ENCODE results near the gene SLX9. TPM values are rescaled to one million over a fixed set of nuclear protein-coding genes. Genes with fewer than 3 reads are reported as not detected.
"Not testable (repeated sequence)": the region's sequence is repeated elsewhere in the genome, so short reads cannot be mapped to it uniquely, and the experiment has no call there.

The SLX9 gene
- total RNA-seq, 2 experiments from 2014 or later, result 42.4 to 47.0 TPM

DNA sequence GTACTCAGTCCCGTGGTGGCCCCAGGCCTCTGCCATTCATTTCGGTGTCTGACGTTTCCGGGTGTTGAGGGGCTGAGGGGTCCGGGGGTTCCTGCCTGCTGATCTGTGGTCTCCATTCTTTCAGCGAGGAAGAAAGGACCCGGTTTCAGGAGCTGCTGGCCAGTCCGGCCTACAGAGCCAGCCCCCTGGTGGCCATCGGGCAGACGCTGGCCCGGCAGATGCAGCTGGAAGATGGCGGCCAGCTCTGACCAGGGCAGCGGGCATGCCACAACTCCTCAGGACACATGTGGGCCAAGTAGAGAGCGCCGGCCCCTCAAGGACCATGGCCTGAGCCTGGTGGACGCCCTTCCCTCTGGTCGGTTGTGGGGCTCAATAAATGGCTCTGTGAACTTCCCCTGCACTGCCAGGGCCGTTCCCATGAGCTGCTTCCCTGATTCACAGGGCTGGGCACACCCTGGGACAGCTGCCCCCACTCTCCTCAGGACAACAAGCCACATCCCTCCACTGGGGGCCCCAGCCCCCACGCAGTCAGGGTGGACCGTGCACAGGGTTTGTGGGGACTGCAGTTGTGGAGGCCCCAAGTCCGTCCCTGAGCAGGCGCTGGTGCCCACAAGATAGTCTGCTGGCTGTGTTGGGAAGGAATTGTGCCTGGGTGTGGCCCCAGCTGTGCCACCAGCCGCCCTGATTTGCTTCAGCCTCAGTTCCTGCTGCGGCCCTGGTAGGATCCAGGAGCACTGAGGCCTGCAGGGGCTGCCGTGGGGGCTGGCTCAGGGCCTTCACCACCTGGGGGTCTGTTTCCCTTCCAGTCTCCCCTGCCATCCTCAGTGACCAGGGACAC is 36.9 kb downstream of the SLX9 start:
- H3K4me3 Mint-ChIP-seq; POLR2A ChIA-PET; H3K9me3 Mint-ChIP-seq; H3K4me1 Mint-ChIP-seq; DNase-seq; H3K27ac Mint-ChIP-seq; H3K36me3 Mint-ChIP-seq (ENCODE audit: low read depth); H3K27me3 Mint-ChIP-seq: not testable (repeated sequence)
- CTCF ChIA-PET, result interaction anchor here (0.7 kb wide), 1 partner anchor 153 kb away, joined by 3 read pairs; no protein-coding TSS in a partner anchor

GRCh38 chr21:44977616-44978340 is 37.9 kb downstream of the SLX9 start:
- Mint-ChIP-seq H3K4me3 (no peak overlapping the region), H3K36me3 (ENCODE audit: low read depth) (no peaks in the 10 kb centered on the region), H3K9me3 (no peaks in the 10 kb centered on the region), H3K27me3 (no peaks in the 10 kb centered on the region), H3K27ac (no peak overlapping the region), H3K4me1 (no peaks in the 10 kb centered on the region)
- DNase-seq, result no peak
- ChIA-PET POLR2A (no interaction called here), CTCF (no interaction called here)

- no peaks in the 10 kb centered on the region for H3K9me3 Mint-ChIP-seq
- CTCF ChIA-PET, result interaction anchor here (0.6 kb wide), 1 partner anchor 291 kb away, joined by 4 read pairs; no protein-coding TSS in a partner anchor
- no peaks in the 10 kb centered on the region for H3K27me3 Mint-ChIP-seq
- DNase-seq, result no peak
- no peak overlapping the region for H3K27ac Mint-ChIP-seq
- POLR2A ChIA-PET, result interaction anchor here (1.1 kb wide), 1 partner anchor 10 kb away, joined by 3 read pairs; no protein-coding TSS in a partner anchor
- no peaks in the 10 kb centered on the region for H3K36me3 Mint-ChIP-seq (ENCODE audit: low read depth)
- H3K4me1 Mint-ChIP-seq, result no peaks in the 10 kb centered on the region
- no peak overlapping the region for H3K4me3 Mint-ChIP-seq
These were observed 40.1 kb downstream of the SLX9 start for GRCh38 chr21:44979687-44980561.

GRCh38 chr21:44980562-44981489 is 41.0 kb downstream of the SLX9 start:
- DNase-seq, result no peak
- H3K36me3 Mint-ChIP-seq (ENCODE audit: low read depth), result no peaks in the 10 kb centered on the region
- no peak overlapping the region for H3K27ac Mint-ChIP-seq
- H3K4me3 Mint-ChIP-seq, result no peak overlapping the region
- no peaks in the 10 kb centered on the region for H3K4me1 Mint-ChIP-seq
- CTCF ChIA-PET, result interaction anchor here (0.6 kb wide), 1 partner anchor 290 kb away, joined by 4 read pairs; no protein-coding TSS in a partner anchor
- no peaks in the 10 kb centered on the region for H3K9me3 Mint-ChIP-seq
- H3K27me3 Mint-ChIP-seq, result no peaks in the 10 kb centered on the region
- POLR2A ChIA-PET, result interaction anchor here (1.1 kb wide), 1 partner anchor 11 kb away, joined by 3 read pairs; no protein-coding TSS in a partner anchor

DNA sequence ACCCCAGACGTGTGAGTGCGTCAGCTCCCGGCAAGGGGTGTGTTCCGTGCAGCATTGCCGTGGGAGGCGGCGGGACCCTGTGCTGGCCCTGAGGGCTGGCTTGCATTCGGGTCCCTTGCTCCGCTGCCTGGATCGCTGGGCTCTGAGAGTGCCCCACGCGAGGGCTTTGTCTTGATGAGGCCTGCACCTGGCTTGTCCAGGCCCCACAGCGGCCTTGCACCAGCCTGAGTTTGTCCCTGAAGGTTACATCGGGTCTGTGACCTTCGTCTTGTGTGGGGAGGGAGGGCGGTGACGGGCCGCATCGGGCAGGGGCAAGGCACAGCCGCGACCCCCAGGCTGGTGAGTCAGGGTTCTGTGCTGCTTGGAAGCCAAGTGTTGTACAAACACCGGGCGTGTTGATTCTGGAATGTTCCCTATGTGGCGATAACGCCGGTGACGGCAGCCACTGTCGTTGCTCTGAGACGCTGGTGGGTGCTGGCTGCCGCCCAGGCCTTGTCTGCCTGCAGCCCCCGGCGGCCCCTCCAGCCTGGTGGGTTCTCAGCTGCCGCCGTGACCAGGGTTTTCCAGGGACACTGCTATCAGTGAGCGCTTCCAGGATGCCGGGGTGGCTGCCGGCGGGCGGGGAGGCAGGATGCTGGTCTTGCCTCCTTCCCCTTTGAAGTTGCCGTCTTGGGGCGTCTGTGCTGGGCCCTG is 42.9 kb downstream of the SLX9 start:
- no peaks in the 10 kb centered on the region for H3K4me1 Mint-ChIP-seq
- no peak overlapping the region for H3K4me3 Mint-ChIP-seq
- H3K36me3 Mint-ChIP-seq (ENCODE audit: low read depth), result no peaks in the 10 kb centered on the region
- no peak for DNase-seq
- H3K9me3 Mint-ChIP-seq, result no peaks in the 10 kb centered on the region
- POLR2A ChIA-PET, result interaction anchor here (1.0 kb wide), 1 partner anchor 9 kb away, joined by 3 read pairs; no protein-coding TSS in a partner anchor
- H3K27me3 Mint-ChIP-seq, result no peaks in the 10 kb centered on the region
- no peak overlapping the region for H3K27ac Mint-ChIP-seq
- CTCF ChIA-PET, result no interaction called here

GRCh38 chr21:44983421-44984206 is 43.8 kb downstream of the SLX9 start:
- Mint-ChIP-seq H3K36me3 (ENCODE audit: low read depth) (no peaks in the 10 kb centered on the region), H3K4me3 (no peak overlapping the region), H3K27ac (no peak overlapping the region), H3K4me1 (no peaks in the 10 kb centered on the region), H3K9me3 (no peaks in the 10 kb centered on the region), H3K27me3 (no peaks in the 10 kb centered on the region)
- no peak for DNase-seq
- ChIA-PET POLR2A (interaction anchor here (1.0 kb wide), 1 partner anchor 8 kb away, joined by 3 read pairs; no protein-coding TSS in a partner anchor), CTCF (no interaction called here)

DNA sequence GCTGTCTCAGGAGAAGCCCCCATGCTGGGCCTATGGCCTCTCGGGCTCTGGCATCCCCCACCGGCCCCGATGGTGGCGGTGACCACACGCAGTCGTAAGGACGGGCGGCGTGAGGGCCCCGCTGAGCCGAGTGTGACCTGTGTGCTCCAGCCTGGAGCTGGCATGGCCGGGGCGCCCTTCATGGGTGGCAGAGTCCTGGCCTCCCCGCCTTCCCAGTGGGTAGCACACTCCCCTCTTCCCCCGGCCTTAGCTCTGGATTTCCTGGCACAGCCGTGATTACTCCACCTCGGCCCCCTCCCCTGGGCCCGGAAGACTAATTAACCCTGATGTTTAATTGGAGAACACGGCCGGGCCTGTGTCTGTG is 44.6 kb downstream of the SLX9 start:
- Mint-ChIP-seq H3K36me3 (ENCODE audit: low read depth) (no peaks in the 10 kb centered on the region), H3K9me3 (no peaks in the 10 kb centered on the region), H3K4me3 (no peak overlapping the region), H3K27me3 (no peaks in the 10 kb centered on the region), H3K27ac (no peak overlapping the region), H3K4me1 (no peaks in the 10 kb centered on the region)
- no peak for DNase-seq
- ChIA-PET POLR2A (no interaction called here), CTCF (no interaction called here)

GRCh38 chr21:44984792-44985440 is 45.1 kb downstream of the SLX9 start:
- H3K4me3 Mint-ChIP-seq, result no peak overlapping the region
- no peaks in the 10 kb centered on the region for H3K9me3 Mint-ChIP-seq
- H3K36me3 Mint-ChIP-seq (ENCODE audit: low read depth), result no peaks in the 10 kb centered on the region
- no peaks in the 10 kb centered on the region for H3K4me1 Mint-ChIP-seq
- DNase-seq, result no peak
- H3K27ac Mint-ChIP-seq, result no peak overlapping the region
- H3K27me3 Mint-ChIP-seq, result no peaks in the 10 kb centered on the region
- CTCF ChIA-PET, result interaction anchor here (1.0 kb wide), 1 partner anchor 143 kb away, joined by 3 read pairs; no protein-coding TSS in a partner anchor
- POLR2A ChIA-PET, result no interaction called here

DNA sequence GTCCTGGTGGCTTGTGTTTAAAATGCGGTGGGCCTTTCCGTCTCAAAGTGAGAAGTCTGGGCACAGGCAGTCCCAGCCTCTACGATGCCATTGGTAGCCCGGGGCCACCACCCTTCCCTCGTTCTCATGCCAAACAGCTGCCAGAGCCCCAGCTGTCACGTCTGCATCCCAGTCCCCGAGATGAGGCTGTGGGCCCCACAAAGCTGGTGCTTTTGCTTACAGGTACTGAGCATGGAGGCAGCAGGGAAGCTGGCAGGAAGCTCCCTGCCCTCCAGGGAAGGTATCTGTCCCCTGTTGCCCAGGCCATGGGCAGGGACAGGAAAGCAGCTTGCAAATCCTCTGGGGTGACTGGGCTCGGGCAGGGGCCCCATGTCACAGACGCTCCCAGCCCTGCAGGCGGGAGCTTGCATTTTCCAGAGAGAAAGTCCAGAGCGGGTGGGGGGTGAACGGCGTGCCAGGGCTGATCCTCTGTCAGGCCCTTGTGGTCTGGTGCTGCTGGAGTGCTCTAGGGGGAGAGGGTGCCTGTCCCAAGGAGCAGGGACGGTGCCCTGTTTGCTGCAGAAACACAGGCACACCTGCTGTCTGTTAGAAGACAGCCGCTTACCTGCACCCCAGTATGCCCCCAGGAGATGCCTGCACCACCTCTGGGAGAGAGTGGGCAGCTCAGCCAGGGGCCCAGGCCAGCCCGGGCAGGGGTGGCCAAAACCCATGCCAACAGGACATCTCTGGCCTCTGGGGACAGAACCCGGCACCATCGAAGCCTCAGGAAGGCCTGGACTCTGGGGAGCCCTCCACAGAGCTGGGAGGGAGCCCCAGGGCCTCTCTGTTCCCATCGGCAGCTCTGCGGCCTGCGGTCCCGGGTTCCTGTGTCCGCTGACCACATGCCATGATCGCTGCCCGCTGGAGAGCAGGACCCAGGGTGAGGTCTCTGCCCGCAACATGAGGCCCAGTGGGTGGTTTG is 45.9 kb downstream of the SLX9 start:
- DNase-seq, result no peak
- H3K4me1 Mint-ChIP-seq, result no peaks in the 10 kb centered on the region
- no peaks in the 10 kb centered on the region for H3K9me3 Mint-ChIP-seq
- POLR2A ChIA-PET, result no interaction called here
- H3K36me3 Mint-ChIP-seq (ENCODE audit: low read depth), result no peaks in the 10 kb centered on the region
- no peak overlapping the region for H3K4me3 Mint-ChIP-seq
- H3K27ac Mint-ChIP-seq, result no peak overlapping the region
- no peaks in the 10 kb centered on the region for H3K27me3 Mint-ChIP-seq
- CTCF ChIA-PET, result interaction anchor here (1.0 kb wide), 1 partner anchor 143 kb away, joined by 3 read pairs; no protein-coding TSS in a partner anchor

Data from activated CD4-positive, alpha-beta memory T cell treated with anti-CD3 and anti-CD28 coated beads, Interleukin-2, amount 10 ng/mL, durations not matched to agents 7 days and 5 days (primary cell).